Measurements from ENCODE around the gene STYXL1.
A peak's percentile ranks its signal among the peaks of the same experiment; 100 is the strongest.

The STYXL1 gene

GRCh38 chr7:75951506-75951905, 96.3 kb downstream of the STYXL1 start:
- peak in 1 of 2 donors; percentile 70 for DNase-seq

- DNase-seq: no peak
Observed at GRCh38 chr7:75950111-75950681, 97.6 kb downstream of the STYXL1 start.

- no peak for DNase-seq
Observed at GRCh38 chr7:75948179-75948578, 99.6 kb downstream of the STYXL1 start.

Data from CD4-positive, alpha-beta T cell treated with Interleukin-4 for 1 hour (primary cell).